ENCODE results near the gene XYLT1.

The XYLT1 gene

GRCh38 chr16:17444658-17445057, 26.1 kb downstream of the XYLT1 start:
- no peak for DNase-seq (ENCODE audit: low read depth)
- H3K4me3 ChIP-seq (ENCODE audit: low read depth, low read length) = no peak overlapping the region
- TF ChIP-seq CTCF (conservative IDR thresholded peaks at IDR 0.05; ENCODE audit: low read depth, low read length) = no peak

GRCh38 chr16:17440131-17440530, 30.6 kb downstream of the XYLT1 start:
- H3K4me3 ChIP-seq (ENCODE audit: low read depth, low read length) = no peak overlapping the region
- DNase-seq (ENCODE audit: low read depth) = no peak
- no peak for TF ChIP-seq CTCF (conservative IDR thresholded peaks at IDR 0.05; ENCODE audit: low read depth, low read length)

GRCh38 chr16:17439580-17439979, 31.2 kb downstream of the XYLT1 start:
- H3K4me3 ChIP-seq (ENCODE audit: low read depth, low read length) = no peak overlapping the region

GRCh38 chr16:17437981-17438380, 32.8 kb downstream of the XYLT1 start:
- TF ChIP-seq CTCF (conservative IDR thresholded peaks at IDR 0.05; ENCODE audit: low read depth, low read length) = no peak
- H3K4me3 ChIP-seq (ENCODE audit: low read depth, low read length) = no peak overlapping the region
- DNase-seq (ENCODE audit: low read depth) = no peak

More at GRCh38 chr16:17439580-17439979, 31.2 kb downstream of the XYLT1 start:
- DNase-seq (ENCODE audit: low read depth) = no peak
- TF ChIP-seq CTCF (conservative IDR thresholded peaks at IDR 0.05; ENCODE audit: low read depth, low read length) = no peak

GRCh38 chr16:17437127-17437720, 33.5 kb downstream of the XYLT1 start:
- TF ChIP-seq CTCF (conservative IDR thresholded peaks at IDR 0.05; ENCODE audit: low read depth, low read length) = no peak
- no peak for DNase-seq (ENCODE audit: low read depth)
- no peak overlapping the region for H3K4me3 ChIP-seq (ENCODE audit: low read depth, low read length)

- TF ChIP-seq CTCF (conservative IDR thresholded peaks at IDR 0.05; ENCODE audit: low read depth, low read length) = no peak
- no peak overlapping the region for H3K4me3 ChIP-seq (ENCODE audit: low read depth, low read length)
- DNase-seq (ENCODE audit: low read depth) = no peak
These were observed 35.4 kb downstream of the XYLT1 start for GRCh38 chr16:17435318-17435717.
